ENCODE measurements around the gene USP20.

GRCh38 chr9:129879103-129879699 is 43.9 kb downstream of the USP20 start:
- TF ChIP-seq EZH2 (IDR thresholded peaks at IDR 0.05) (no peak), CTCF (IDR thresholded peaks at IDR 0.05) (no peak)

All from neural progenitor cell (in vitro differentiated cells).